ENCODE data around the gene EHD4.

EHD4 gene

GRCh38 chr15:41933771-41934170 is 38.6 kb downstream of the EHD4 start:
- no peak for DNase-seq

- DNase-seq: no peak
Measured at GRCh38 chr15:41933326-41933725, 39.0 kb downstream of the EHD4 start.

- no peak for DNase-seq
Measured at GRCh38 chr15:41932511-41933289, 39.7 kb downstream of the EHD4 start.

DNA sequence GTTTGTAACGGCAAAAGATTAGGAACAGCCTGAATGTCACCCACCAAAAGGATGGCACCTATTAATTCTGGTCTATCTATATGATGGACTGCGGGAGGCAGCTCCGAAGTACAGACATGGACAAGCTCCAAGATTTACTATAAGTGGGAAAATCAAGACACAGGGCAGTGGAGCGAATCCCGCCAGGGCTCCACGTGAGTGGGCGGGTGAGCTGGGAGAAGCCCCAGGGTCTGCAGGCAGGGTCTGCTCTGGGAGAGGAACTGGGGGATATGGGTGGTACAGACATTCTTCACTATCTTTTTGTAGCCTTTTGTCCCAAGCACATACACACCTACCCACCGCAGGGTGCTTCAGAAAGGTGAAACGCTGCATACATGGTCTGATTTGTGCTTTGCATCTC is 40.3 kb downstream of the EHD4 start:
- DNase-seq: no peak

DNA sequence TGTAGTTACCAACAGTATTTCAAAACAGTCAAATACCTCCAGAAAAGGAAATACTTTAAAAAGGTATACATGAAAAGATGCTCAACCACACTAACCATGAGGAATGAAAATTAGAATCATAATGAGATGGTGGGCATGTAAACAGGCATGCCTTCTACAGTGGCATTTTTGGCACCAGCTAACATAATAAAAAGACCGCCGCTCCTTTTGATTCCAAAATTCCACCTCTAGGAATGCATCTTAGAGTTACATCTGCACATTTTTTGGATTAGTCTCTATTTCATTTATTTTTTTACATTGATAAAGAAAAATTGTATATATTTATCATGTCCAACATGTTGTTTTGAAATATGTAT is 41.5 kb downstream of the EHD4 start:
- no peak for DNase-seq

DNA sequence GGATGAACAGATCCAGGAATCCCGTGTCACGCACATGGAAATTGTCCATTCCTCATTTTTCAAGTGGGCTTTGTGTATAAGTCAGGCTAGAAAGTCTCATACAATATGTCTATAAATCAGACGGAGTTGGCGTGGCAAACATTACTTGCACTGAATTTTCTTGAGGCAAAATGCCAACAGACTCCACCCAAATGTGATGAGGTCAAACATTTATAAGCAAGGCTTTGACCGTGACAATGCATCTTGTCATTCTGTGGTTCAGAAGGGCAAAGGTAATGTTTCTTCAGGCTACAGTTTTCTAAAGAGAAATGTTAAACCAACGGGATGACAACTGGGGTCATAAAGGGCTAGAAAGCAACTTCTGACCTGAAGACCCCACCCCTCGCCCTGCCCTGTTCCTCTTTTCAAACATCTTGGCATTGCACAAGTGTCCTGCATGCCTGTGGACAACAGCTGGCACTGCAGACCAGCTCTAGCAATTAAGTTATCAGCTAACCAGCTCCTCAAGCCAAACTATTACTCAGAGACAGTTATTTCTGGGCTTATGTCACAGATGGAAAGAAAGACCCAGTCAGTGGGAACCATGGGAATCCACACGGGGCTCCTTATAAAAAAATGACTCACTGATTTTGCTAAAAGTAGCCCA is 42.0 kb downstream of the EHD4 start:
- DNase-seq: no peak

DNA sequence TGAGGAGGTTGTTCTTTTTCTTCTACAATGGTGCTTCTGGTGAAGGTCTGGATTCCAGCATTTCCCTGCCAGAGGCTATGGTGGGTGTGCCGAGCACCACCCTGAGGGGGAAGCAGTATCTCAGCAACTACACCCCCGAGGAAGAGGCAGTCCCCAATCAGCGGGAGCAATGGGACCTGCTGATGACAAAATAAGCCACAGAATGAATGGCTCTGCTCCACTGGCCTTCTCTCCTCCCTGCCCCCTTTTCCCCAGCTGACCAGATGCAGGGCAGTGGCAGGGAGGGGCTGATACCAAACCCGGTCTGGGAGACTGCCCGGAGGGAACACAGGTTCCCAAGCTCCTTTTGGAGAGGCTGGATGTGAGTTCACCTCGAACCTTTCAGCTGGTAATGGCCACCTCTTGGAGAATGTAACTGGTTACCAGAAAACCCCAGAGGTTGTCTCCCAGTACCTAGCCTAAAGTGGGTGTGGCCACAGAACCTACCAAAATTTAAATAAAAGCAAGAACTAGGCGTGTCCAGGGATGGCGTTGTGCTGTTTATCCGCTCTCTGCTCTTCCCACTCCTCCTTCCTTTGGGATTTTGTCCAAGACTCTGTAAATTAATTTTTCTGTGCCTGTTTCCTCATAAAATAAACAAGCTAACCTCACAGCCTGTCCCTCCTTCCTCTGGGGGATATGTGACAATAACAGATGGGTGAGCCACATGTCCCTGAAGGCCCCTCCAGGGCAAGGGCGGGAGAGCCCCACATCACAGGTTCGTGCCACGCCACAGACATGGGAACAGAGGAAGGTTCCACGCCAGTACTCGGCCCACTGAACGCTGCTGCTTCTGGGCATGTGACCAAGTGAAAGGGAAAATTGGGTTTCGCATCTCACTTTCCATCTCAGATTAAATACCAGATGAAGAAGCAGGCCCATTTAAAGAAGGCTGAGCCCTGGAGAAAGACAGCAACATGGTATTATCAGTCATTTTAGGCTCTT is 43.4 kb downstream of the EHD4 start:
- DNase-seq: no peak

- no peak for DNase-seq
Measured at GRCh38 chr15:41928100-41928499, 44.3 kb downstream of the EHD4 start.

- no peak for DNase-seq
Measured at GRCh38 chr15:41927536-41927935, 44.8 kb downstream of the EHD4 start.

DNA sequence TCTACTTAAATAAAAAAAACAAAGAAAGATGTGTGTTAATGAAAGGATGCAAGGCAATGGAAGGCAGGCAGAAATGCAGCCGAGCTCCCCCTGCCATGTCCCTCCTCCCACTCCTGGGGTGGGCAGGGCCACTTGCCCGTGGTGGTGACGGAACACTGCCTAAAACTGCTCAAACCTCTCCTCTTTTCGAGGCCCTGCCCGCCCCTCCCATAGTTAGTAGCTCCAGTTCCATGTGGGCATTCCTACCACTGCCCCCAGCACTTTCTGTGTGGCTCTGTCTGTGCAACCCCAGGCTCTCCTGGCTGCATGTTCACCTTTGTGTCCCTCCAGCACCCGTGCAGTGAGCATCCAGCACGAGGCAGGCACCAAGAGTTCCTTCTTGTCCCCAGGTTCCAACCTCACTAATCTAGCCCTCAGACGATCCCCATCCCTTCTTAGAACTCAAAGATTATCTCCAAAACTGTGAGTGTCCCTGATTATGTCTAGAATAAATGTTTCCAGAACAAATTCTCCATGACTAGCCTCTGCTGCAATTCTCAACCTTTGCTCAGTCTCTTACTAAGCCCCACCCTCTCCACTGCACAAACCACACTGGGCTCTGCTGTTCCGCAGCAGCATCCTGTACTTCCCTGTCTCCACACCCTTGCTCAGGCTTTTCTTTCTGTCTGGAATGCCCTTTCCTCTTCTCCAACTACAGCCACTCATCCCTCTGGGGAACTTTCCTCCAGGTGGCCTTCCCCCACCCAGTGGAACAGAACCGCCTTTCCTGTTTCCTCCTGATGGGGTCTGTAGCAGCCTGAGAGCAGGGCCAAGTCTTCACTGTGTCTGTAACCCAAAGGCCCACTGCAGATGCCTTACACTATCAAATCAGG is 45.9 kb downstream of the EHD4 start:
- DNase-seq: no peak

GRCh38 chr15:41925086-41925608 is 47.2 kb downstream of the EHD4 start:
- no peak for DNase-seq

DNA sequence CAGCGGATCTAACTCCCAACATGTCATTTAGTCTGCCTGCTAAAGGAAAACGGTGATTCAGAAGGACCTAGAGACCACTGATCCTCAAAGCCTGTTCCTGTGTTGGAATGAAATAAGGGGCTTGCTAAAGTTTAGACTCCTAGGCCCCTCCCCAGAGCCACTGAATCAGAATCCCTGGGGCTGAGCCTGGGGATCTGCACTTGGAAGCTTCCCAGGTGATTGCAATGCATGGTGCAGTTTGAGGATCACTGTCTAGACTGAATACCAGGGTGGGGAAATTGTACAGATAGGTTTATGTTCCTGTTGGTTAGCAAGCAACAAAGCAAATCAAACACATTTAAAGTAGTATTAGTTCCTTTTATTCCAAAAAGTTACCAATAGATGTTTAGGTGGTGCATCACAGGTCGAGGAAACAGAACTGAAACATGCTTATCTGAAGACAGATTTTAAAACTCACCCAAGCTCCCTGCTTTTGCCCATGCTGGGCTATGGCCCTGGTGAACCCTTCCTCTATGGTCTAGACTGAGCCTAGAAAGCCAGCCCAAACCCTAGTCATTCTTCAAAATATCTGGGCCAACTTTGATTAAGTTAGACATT is 48.9 kb downstream of the EHD4 start:
- DNase-seq: no peak

- DNase-seq: no peak
Measured at GRCh38 chr15:41922353-41922752, 50.0 kb downstream of the EHD4 start.

DNA sequence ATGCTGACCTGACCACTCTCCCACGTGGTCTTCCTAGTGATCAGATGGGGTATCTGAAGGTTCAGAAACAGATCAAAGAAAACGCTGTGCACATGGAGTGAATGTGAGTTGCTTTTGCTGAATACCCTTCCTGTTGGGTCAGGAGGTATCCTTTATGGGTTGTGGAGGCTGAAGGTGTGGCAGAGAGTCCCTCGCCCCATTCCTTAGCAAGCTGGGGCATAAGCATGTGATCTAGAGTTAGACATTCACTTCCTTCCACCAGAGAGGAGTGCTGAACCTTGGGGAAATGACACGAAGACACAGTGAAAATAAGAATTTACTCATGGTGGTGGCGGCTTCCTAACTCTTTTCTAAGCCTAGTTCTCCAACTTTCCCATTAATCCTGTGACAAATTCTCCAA is 50.7 kb downstream of the EHD4 start:
- no peak for DNase-seq

DNA sequence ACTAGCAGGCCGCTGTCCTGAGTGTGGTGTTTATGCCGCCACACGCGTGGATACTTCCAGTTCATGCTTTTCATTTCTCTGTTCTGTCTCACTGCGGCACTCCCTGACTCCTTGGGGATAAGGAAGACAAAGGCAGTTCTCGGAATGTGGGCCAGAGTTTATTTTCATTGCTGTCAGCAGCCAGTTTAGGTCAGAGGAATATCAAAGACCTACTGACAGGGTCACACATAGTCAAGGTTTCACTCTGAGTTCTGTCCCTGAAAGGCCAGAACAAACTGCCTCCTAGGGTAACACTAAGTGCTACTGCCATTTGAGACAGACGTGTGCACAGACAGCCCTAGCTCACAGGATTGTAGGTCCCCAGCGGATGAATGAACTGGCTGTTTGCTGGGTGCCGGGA is 51.2 kb downstream of the EHD4 start:
- no peak for DNase-seq

GRCh38 chr15:41919954-41920538 is 52.3 kb downstream of the EHD4 start:
- no peak for DNase-seq

DNA sequence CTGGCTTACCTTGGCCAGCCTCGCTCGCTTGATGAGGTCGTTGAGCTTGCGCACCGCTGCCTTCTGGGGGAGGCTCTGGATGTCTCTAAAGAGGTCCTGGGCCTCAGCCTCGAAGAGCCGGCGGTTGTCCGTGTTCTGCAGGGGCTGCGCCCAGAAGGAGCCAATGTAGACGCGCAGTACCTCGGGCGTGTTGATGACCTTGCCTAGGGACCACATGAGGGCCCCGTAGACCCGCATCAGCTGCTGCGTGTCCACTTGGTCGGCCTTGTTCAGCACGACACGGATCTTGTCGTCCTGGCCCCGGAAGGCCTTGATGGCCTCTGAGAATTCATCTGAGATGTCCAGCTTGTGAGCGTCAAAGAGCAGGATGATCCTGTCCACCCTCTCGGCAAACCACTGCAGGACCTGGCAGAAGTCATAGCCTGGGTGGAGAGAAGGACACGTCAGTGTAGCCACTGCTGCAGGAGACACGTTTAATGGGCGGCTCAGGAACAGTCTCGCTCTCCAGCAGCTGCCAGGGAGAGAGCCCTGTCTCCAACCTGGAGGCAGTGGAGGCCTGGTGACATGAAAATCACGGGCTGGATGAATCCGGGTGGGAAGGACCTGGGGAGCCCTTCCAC is 53.0 kb downstream of the EHD4 start:
- no peak for DNase-seq

DNA sequence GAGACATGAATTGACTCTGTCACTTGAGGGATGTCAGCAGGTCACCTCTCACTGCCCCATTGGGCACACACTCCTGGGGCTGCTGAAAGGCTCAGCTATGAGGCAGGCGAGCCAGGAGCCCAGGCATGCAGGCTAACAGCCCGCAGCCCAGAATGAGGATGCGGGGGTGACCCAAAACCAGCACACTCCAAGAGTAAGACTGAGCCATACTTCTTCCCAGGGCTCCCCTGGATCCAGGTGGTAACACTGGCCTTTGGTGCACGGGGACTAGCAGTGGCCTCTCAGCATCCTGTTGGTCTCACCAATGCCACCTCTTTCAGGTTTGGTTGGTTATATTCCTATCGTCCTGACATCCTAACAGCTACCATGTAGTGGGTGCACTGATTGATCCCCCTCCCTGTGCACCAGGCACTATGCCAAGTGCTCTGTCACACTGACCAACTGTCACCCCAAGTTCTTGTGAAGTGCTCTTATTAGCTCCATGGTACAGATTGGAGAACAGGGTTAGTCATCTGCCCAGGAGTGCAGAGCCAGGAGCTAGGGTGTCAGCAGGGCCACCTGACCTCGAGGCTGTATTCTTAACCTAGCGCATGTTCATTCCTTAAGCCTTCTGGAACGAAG is 53.7 kb downstream of the EHD4 start:
- no peak for DNase-seq

GRCh38 chr15:41917767-41918430 is 54.5 kb downstream of the EHD4 start:
- DNase-seq: no peak

All from stimulated activated CD4-positive, alpha-beta T cell treated with anti-CD3 and anti-CD28 coated beads, Interleukin-2, amount 100 ng/mL, for 48 hours (primary cell).